Measurements from ENCODE around the gene BIRC2.
A peak's percentile ranks its signal among the peaks of the same experiment; 100 is the strongest.

BIRC2 gene

GRCh38 chr11:102416976-102417375 is 70.0 kb downstream of the BIRC2 start:
- peaks cover 66% of the 10 kb centered on the region for H3K4me1 Mint-ChIP-seq (ENCODE audit: low read depth)
- H3K9me3 Mint-ChIP-seq = peaks cover 19% of the 10 kb centered on the region
- peak overlapping the region; percentile 56 for H3K27ac Mint-ChIP-seq
- H3K4me3 Mint-ChIP-seq = peak overlapping the region; percentile 45
- H3K36me3 Mint-ChIP-seq (ENCODE audit: low read depth) = peaks cover 50% of the 10 kb centered on the region
- H3K27me3 Mint-ChIP-seq (ENCODE audit: low read depth) = no peaks in the 10 kb centered on the region

GRCh38 chr11:102419181-102419580 is 72.2 kb downstream of the BIRC2 start:
- no peak overlapping the region for H3K27ac Mint-ChIP-seq
- H3K36me3 Mint-ChIP-seq (ENCODE audit: low read depth) = peaks cover 45% of the 10 kb centered on the region
- H3K4me3 Mint-ChIP-seq = no peak overlapping the region
- H3K27me3 Mint-ChIP-seq (ENCODE audit: low read depth) = no peaks in the 10 kb centered on the region
- peaks cover 76% of the 10 kb centered on the region for H3K4me1 Mint-ChIP-seq (ENCODE audit: low read depth)
- H3K9me3 Mint-ChIP-seq = peaks cover 19% of the 10 kb centered on the region

DNA sequence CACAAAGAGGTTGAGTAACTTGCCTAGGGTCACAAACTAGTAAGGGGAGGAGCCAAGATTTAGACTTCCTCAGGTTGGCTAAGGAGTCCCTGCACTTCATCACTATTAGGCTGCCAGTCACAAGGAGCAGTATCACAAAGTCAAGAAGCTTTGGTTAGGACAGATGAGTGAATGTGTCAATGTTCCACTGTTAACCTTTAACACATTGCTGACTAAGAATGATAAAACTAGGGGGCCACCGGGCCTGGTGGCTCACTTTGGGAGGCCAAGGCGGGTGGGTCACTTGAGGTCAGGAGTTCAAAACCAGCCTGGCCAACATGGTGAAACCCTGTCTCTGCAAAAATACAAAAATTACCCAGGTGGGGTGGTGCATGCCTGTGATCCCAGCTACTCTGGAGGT is 73.5 kb downstream of the BIRC2 start:
- Mint-ChIP-seq H3K27me3 (ENCODE audit: low read depth) (no peaks in the 10 kb centered on the region), H3K36me3 (ENCODE audit: low read depth) (peaks cover 44% of the 10 kb centered on the region), H3K27ac (no peak overlapping the region), H3K9me3 (peaks cover 19% of the 10 kb centered on the region), H3K4me3 (no peak overlapping the region), H3K4me1 (ENCODE audit: low read depth) (peaks cover 68% of the 10 kb centered on the region)

- H3K4me3 Mint-ChIP-seq = no peak overlapping the region
- peaks cover 19% of the 10 kb centered on the region for H3K9me3 Mint-ChIP-seq
- peaks cover 45% of the 10 kb centered on the region for H3K36me3 Mint-ChIP-seq (ENCODE audit: low read depth)
- no peaks in the 10 kb centered on the region for H3K27me3 Mint-ChIP-seq (ENCODE audit: low read depth)
- H3K4me1 Mint-ChIP-seq (ENCODE audit: low read depth) = peaks cover 68% of the 10 kb centered on the region
- no peak overlapping the region for H3K27ac Mint-ChIP-seq
Measured at GRCh38 chr11:102421261-102421660, 74.2 kb downstream of the BIRC2 start.

GRCh38 chr11:102422817-102423712 is 76.1 kb downstream of the BIRC2 start:
- Mint-ChIP-seq H3K27ac (peak overlapping the region; percentile 46), H3K27me3 (ENCODE audit: low read depth) (no peaks in the 10 kb centered on the region), H3K36me3 (ENCODE audit: low read depth) (peaks cover 38% of the 10 kb centered on the region), H3K9me3 (peaks cover 11% of the 10 kb centered on the region), H3K4me3 (no peak overlapping the region), H3K4me1 (ENCODE audit: low read depth) (peaks cover 54% of the 10 kb centered on the region)

DNA sequence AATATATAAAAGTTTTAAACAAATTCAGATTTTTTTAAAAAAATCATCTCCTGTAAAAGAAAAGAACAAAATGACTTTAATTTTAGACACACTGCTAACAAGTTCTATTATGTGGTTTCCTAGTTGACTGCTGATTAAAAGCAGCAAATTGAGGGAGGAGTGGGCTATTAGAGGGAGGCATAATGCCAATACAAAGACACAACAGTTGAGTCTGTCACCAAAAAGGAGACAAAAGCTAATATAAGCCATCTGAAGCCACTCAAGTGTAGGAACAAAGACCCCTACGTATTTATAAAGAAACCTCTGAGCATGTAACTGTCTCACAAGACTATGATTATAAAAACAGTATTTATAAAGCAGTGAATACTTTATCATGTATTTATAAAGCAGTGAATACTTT is 76.9 kb downstream of the BIRC2 start:
- H3K27me3 Mint-ChIP-seq (ENCODE audit: low read depth) = no peaks in the 10 kb centered on the region
- no peak overlapping the region for H3K4me3 Mint-ChIP-seq
- peaks cover 50% of the 10 kb centered on the region for H3K4me1 Mint-ChIP-seq (ENCODE audit: low read depth)
- peaks cover 31% of the 10 kb centered on the region for H3K36me3 Mint-ChIP-seq (ENCODE audit: low read depth)
- peaks cover 2% of the 10 kb centered on the region for H3K9me3 Mint-ChIP-seq
- H3K27ac Mint-ChIP-seq = no peak overlapping the region

- peaks cover 39% of the 10 kb centered on the region for H3K36me3 Mint-ChIP-seq (ENCODE audit: low read depth)
- H3K4me3 Mint-ChIP-seq = no peak overlapping the region
- H3K27ac Mint-ChIP-seq = no peak overlapping the region
- H3K4me1 Mint-ChIP-seq (ENCODE audit: low read depth) = peaks cover 59% of the 10 kb centered on the region
- H3K9me3 Mint-ChIP-seq = no peaks in the 10 kb centered on the region
- H3K27me3 Mint-ChIP-seq (ENCODE audit: low read depth) = no peaks in the 10 kb centered on the region
Measured at GRCh38 chr11:102426000-102426399, 79.0 kb downstream of the BIRC2 start.

GRCh38 chr11:102426570-102426969 is 79.6 kb downstream of the BIRC2 start:
- Mint-ChIP-seq H3K9me3 (no peaks in the 10 kb centered on the region), H3K4me3 (no peak overlapping the region), H3K36me3 (ENCODE audit: low read depth) (peaks cover 38% of the 10 kb centered on the region), H3K27me3 (ENCODE audit: low read depth) (no peaks in the 10 kb centered on the region), H3K4me1 (ENCODE audit: low read depth) (peaks cover 56% of the 10 kb centered on the region), H3K27ac (no peak overlapping the region)

DNA sequence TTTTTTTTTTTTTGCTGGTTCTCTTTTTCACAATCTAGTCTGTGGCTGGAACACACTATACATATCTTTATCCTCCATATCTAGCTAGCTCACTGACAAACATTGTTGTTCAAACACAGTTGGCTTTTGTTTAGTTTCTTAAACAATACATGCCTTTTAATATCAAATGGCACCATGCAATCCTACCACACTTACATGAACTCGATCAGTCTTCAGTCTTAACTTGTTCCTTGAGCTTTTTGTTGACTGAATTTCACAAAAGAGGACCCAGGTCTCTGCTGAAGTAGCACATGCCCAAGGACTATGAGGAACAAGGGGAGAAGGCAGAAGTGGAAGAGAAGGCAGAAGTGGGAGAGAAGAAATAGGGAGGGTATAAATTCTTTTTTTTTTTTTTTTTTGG is 80.1 kb downstream of the BIRC2 start:
- peaks cover 3% of the 10 kb centered on the region for H3K9me3 Mint-ChIP-seq
- H3K4me3 Mint-ChIP-seq = no peak overlapping the region
- H3K27me3 Mint-ChIP-seq (ENCODE audit: low read depth) = no peaks in the 10 kb centered on the region
- H3K36me3 Mint-ChIP-seq (ENCODE audit: low read depth) = peaks cover 43% of the 10 kb centered on the region
- peaks cover 55% of the 10 kb centered on the region for H3K4me1 Mint-ChIP-seq (ENCODE audit: low read depth)
- no peak overlapping the region for H3K27ac Mint-ChIP-seq
